Adrenal gland (tissue), 5 donors: ENCODE measurements around the gene ADGRF1.

Experiments
- CTCF ChIP-seq, 6 experiments: fragments of 450-650 bp in 4 of 6; fragments of 200-600 bp in 2 of 6; sonication (generic) in 1 of 6; IDR thresholded peaks; 1 replicate in 5 of 6; 2 replicates in 1 of 6; pipeline versions ENCODE4 v1.5.1 to v1.8.0; 2016 to 2021; ENCODE audit warnings: antibody characterized with exemption in 6 of 6, mild to moderate bottlenecking in 2 of 6, moderate library complexity in 1 of 6
- POLR2A ChIP-seq, 2 donors: fragments of 450-650 bp; IDR thresholded peaks; one replicate each; pipeline ENCODE4 v1.6.1; 2017; ENCODE audit warnings: antibody characterized with exemption in 2 of 2, mild to moderate bottlenecking in 2 of 2, moderate library complexity in 1 of 2
- donor health status: DM: no; HTN: no; CAD: no.

- TF ChIP-seq POLR2A (IDR thresholded peaks at IDR 0.05) (no peak), CTCF (IDR thresholded peaks at IDR 0.05) (no peak)
Observed at GRCh38 chr6:47064274-47064673, 22.1 kb upstream of the ADGRF1 start.
